ENCODE data around the gene ABCC5. TPM values are rescaled to one million over a fixed set of nuclear protein-coding genes. Genes with fewer than 3 reads are reported as not detected.

The ABCC5 gene
- total RNA-seq, 1 experiment from 2014 or later: 151 TPM

GRCh38 chr3:183883291-183884096, 134.2 kb downstream of the ABCC5 start:
- no TSS peak for BruUV-seq (replicated peaks)

GRCh38 chr3:183880121-183880520, 137.6 kb downstream of the ABCC5 start:
- no TSS peak for BruUV-seq (replicated peaks)
- CTCF ChIA-PET: no interaction called here
- intact Hi-C loops (cut with micrococcal nuclease; ENCODE audit: unreplicated experiment): loop anchor here (10.0 kb wide), 1 partner anchor 755 kb away; no protein-coding TSS in a partner anchor
- TF ChIP-seq, protein P1, sequence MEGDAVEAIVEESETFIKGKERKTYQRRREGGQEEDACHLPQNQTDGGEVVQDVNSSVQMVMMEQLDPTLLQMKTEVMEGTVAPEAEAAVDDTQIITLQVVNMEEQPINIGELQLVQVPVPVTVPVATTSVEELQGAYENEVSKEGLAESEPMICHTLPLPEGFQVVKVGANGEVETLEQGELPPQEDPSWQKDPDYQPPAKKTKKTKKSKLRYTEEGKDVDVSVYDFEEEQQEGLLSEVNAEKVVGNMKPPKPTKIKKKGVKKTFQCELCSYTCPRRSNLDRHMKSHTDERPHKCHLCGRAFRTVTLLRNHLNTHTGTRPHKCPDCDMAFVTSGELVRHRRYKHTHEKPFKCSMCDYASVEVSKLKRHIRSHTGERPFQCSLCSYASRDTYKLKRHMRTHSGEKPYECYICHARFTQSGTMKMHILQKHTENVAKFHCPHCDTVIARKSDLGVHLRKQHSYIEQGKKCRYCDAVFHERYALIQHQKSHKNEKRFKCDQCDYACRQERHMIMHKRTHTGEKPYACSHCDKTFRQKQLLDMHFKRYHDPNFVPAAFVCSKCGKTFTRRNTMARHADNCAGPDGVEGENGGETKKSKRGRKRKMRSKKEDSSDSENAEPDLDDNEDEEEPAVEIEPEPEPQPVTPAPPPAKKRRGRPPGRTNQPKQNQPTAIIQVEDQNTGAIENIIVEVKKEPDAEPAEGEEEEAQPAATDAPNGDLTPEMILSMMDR (conservative IDR thresholded peaks at IDR 0.05): no peak
- TF ChIP-seq EZH2 (IDR thresholded peaks at IDR 0.05; ENCODE audit: low read depth): no peak
- POLR2A ChIA-PET (ENCODE audit: unreplicated experiment): no interaction called here
- no peaks in the 10 kb centered on the region for H3K9me2 ChIP-seq (ENCODE audit: insufficient read depth)
- H3K4me1 ChIP-seq (replicated peaks; ENCODE audit: insufficient read depth): peaks cover 15% of the 10 kb centered on the region
- H3K36me3 ChIP-seq (ENCODE audit: low read depth): peaks cover 24% of the 10 kb centered on the region; the same call in 1 of the 2 replicates
- no peak overlapping the region for H2AFZ ChIP-seq
- no peaks in the 10 kb centered on the region for H3F3A ChIP-seq (ENCODE audit: insufficient read depth, low read depth)
- H4K20me1 ChIP-seq (ENCODE audit: insufficient read depth): peaks cover 73% of the 10 kb centered on the region
- H3K27ac ChIP-seq: no peak overlapping the region
- H3K9me3 ChIP-seq (ENCODE audit: insufficient read depth, low read depth): no peaks in the 10 kb centered on the region
- DNase-seq: no peak
- no peak overlapping the region for H3K4me3 ChIP-seq
- H3K27me3 ChIP-seq (ENCODE audit: insufficient read depth, low read depth): no peaks in the 10 kb centered on the region
- no peak overlapping the region for H3K4me2 ChIP-seq
- H3K79me2 ChIP-seq (ENCODE audit: low read depth): peaks cover 90% of the 10 kb centered on the region

More at GRCh38 chr3:183883291-183884096, 134.2 kb downstream of the ABCC5 start:
- no peaks in the 10 kb centered on the region for H3F3A ChIP-seq (ENCODE audit: insufficient read depth, low read depth)
- H3K36me3 ChIP-seq (ENCODE audit: low read depth): peaks cover 15% of the 10 kb centered on the region; the same call in 1 of the 2 replicates
- peak overlapping the region; percentile 33 for H3K27ac ChIP-seq
- H3K9me2 ChIP-seq (ENCODE audit: insufficient read depth): no peaks in the 10 kb centered on the region
- no peaks in the 10 kb centered on the region for H3K27me3 ChIP-seq (ENCODE audit: insufficient read depth, low read depth)
- ChIA-PET CTCF (interaction anchor here (0.6 to 1.7 kb wide), 3 partner anchors 39 to 201 kb away, joined by 3 to 15 read pairs (median 4); no protein-coding TSS in a partner anchor), POLR2A (ENCODE audit: unreplicated experiment) (no interaction called here)
- H4K20me1 ChIP-seq (ENCODE audit: insufficient read depth): peaks cover 44% of the 10 kb centered on the region
- peaks cover 15% of the 10 kb centered on the region for H3K4me1 ChIP-seq (replicated peaks; ENCODE audit: insufficient read depth)
- intact Hi-C loops (cut with micrococcal nuclease; ENCODE audit: unreplicated experiment): loop anchor here (1.0 to 10.0 kb wide), 4 partner anchors 59 to 759 kb away; partner anchors contain the start of gene MAP6D1
- H3K4me3 ChIP-seq: peak overlapping the region; percentile 96
- no peak for TF ChIP-seq EZH2 (IDR thresholded peaks at IDR 0.05; ENCODE audit: low read depth)
- TF ChIP-seq, protein P1 (conservative IDR thresholded peaks at IDR 0.05): no peak
- no peak for DNase-seq
- peak overlapping the region; percentile 97; the same call in 1 of the 2 replicates for H2AFZ ChIP-seq
- H3K9me3 ChIP-seq (ENCODE audit: insufficient read depth, low read depth): no peaks in the 10 kb centered on the region
- peaks cover 61% of the 10 kb centered on the region for H3K79me2 ChIP-seq (ENCODE audit: low read depth)
- H3K4me2 ChIP-seq: peak overlapping the region; percentile 89

DNA sequence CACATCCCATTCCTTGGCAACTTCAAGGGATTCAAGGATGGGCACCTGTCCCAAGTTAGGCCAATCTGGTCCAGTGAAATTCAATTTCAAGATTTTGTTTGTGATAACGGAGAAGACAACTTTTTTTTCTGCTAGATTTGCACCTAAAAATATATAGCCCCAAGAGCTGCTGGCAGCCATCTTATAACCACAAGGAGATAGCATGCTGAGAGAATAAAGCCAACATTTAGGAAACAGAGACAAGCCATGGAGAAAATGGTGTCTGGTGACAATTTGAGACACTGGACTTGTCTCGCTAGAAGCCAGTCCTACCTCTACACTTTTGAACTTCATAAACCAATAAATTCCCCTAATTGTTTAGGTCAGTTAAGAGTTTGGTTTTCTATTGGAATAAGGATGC, 138.4 kb downstream of the ABCC5 start:
- Histone ChIP-seq H3K4me2 (no peak overlapping the region), H3K36me3 (ENCODE audit: low read depth) (peaks cover 24% of the 10 kb centered on the region; the same call in 1 of the 2 replicates), H3K79me2 (ENCODE audit: low read depth) (peaks cover 94% of the 10 kb centered on the region), H3F3A (ENCODE audit: insufficient read depth, low read depth) (no peaks in the 10 kb centered on the region; the same call in 1 of the 2 replicates), H3K9me3 (ENCODE audit: insufficient read depth, low read depth) (no peaks in the 10 kb centered on the region), H4K20me1 (ENCODE audit: insufficient read depth) (peaks cover 82% of the 10 kb centered on the region), H3K4me1 (replicated peaks; ENCODE audit: insufficient read depth) (peaks cover 15% of the 10 kb centered on the region), H3K9me2 (ENCODE audit: insufficient read depth) (no peaks in the 10 kb centered on the region), H3K4me3 (no peak overlapping the region), H3K27me3 (ENCODE audit: insufficient read depth, low read depth) (no peaks in the 10 kb centered on the region), H3K27ac (no peak overlapping the region), H2AFZ (no peak overlapping the region)
- no TSS peak for BruUV-seq (replicated peaks)
- intact Hi-C loops (cut with micrococcal nuclease; ENCODE audit: unreplicated experiment): no loop called here
- TF ChIP-seq, protein P1 (conservative IDR thresholded peaks at IDR 0.05): no peak
- no peak for TF ChIP-seq EZH2 (IDR thresholded peaks at IDR 0.05; ENCODE audit: low read depth)
- CTCF ChIA-PET: no interaction called here
- no peak for DNase-seq
- POLR2A ChIA-PET (ENCODE audit: unreplicated experiment): no interaction called here

All from PC-9 (cell line).